Prostate gland (tissue), 2 donors: ENCODE measurements around the gene ZNF598.

Experiments
- CTCF ChIP-seq, 4 experiments: fragments of 200-600 bp in 2 of 4; fragments of 450-650 bp in 2 of 4; sonication (generic) in 2 of 4; IDR thresholded peaks; 1 replicate in 3 of 4; 2 replicates in 1 of 4; pipeline ENCODE4 v1.5.1; 2016 to 2019; ENCODE audit warnings: antibody characterized with exemption in 4 of 4, mild to moderate bottlenecking in 2 of 4, moderate library complexity in 2 of 4
- POLR2A ChIP-seq: fragments of 450-650 bp; IDR thresholded peaks from one replicate; pipeline ENCODE4 v1.6.1; 2016; ENCODE audit warnings: antibody characterized with exemption, mild to moderate bottlenecking

DNA sequence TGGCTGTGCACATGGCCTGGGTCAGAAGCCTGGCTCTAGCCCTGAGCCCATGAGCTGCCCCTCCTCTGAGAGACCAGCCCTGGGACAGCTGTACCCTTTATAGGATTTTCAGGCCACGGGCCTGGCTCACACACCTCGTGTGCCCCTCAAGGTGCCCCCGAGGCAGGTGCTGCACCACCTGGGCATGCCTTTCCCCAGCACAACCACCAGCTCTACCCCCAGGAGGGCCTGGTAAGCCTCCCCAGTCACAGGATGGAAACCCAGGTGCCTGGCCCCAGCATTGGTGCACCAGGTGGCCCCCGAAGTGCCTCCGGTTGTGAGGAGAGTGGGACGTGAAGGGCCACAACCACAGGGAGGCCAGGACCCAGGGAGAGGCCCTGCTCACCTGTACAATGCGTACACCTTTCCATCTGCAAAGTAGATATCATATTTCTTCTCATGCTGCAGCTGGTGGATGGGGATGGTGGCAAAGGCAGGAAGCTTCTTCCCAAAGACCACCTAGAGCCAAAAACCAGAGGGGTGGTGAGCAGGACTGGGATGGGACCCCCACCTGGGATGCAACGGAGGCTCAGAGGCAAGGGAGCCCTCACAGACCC, 6.3 kb downstream of the ZNF598 start:
- TF ChIP-seq CTCF (IDR thresholded peaks at IDR 0.05) (no peak), POLR2A (no peak)
